ENCODE results near the gene HLA-G. TPM values are rescaled to one million over a fixed set of nuclear protein-coding genes. Genes with fewer than 3 reads are reported as not detected.
A peak's percentile ranks its signal among the peaks of the same experiment; 100 is the strongest.

Gene HLA-G
- total RNA-seq, 6 experiments from 2014 or later, result 0.20 to 2.0 TPM; not detected in 4

DNA sequence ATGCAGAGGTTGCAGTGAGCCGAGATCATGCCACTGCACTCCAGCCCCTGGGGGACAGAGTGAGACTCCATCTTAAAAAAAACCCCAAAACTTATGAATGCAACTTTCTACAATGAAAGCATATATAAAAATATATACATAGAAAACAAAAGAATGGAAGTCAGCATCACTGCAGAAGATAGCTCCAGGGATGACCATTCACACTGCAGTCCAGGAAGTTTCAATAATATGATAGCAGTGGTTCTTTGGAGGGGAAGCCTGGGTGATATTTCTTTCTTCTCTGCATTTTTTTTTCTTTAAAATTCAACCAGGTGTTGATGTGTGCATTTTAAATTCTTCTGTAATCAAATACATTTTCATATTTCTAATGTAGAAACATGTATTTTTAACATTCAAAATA, 12.3 kb downstream of the HLA-G start:
- TF ChIP-seq POLR2A (IDR thresholded peaks at IDR 0.05), result no peak
- intact Hi-C loops (cut with DNase I), result loop anchor here in 1 of 2 donors (5.0 to 10.0 kb wide), 2 partner anchors 98 to 135 kb away; no protein-coding TSS in a partner anchor
- Histone ChIP-seq H3K27ac (no peak overlapping the region), H3K36me3 (no peaks in the 10 kb centered on the region), H3K4me3 (no peak overlapping the region), H3K27me3 (peaks cover 0 to 4% of the 10 kb centered on the region in 2 donors), H3K9me3 (no peaks in the 10 kb centered on the region), H3K4me1 (no peaks in the 10 kb centered on the region)
- no peak for DNase-seq
- WGBS (ENCODE audit: insufficient coverage, low coverage, low lambda C conversion rate, missing lambda C conversion rate), result 67% methylated on average over 1 of the region's 1 CpG
- no peak for ATAC-seq

DNA sequence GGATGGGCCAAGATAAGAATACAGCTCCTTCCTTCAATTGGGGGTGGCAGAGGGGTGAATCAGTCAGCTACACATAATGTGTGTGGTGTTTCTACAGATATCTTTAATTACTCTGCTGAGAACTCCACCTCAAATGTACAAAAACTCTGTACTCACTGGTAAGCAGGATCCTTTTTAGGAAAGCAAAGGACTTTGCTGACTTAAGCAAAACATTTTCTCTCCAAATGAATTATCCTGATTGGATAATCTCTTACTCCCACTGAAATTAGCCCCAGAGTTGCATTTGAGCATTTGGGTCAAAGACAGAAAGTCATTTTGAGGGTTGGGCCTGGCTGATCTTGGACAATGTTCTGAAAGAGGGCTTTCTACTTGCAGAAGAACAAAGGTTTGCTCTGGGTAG, 13.4 kb downstream of the HLA-G start:
- Histone ChIP-seq H3K4me1 (no peaks in the 10 kb centered on the region), H3K27ac (no peak overlapping the region), H3K36me3 (no peaks in the 10 kb centered on the region), H3K4me3 (no peak overlapping the region), H3K9me3 (no peaks in the 10 kb centered on the region), H3K27me3 (peaks cover 0 to 4% of the 10 kb centered on the region in 2 donors)
- intact Hi-C loops (cut with DNase I), result no loop called here
- DNase-seq, result no peak
- ATAC-seq, result no peak
- TF ChIP-seq, protein P1, sequence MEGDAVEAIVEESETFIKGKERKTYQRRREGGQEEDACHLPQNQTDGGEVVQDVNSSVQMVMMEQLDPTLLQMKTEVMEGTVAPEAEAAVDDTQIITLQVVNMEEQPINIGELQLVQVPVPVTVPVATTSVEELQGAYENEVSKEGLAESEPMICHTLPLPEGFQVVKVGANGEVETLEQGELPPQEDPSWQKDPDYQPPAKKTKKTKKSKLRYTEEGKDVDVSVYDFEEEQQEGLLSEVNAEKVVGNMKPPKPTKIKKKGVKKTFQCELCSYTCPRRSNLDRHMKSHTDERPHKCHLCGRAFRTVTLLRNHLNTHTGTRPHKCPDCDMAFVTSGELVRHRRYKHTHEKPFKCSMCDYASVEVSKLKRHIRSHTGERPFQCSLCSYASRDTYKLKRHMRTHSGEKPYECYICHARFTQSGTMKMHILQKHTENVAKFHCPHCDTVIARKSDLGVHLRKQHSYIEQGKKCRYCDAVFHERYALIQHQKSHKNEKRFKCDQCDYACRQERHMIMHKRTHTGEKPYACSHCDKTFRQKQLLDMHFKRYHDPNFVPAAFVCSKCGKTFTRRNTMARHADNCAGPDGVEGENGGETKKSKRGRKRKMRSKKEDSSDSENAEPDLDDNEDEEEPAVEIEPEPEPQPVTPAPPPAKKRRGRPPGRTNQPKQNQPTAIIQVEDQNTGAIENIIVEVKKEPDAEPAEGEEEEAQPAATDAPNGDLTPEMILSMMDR (IDR thresholded peaks at IDR 0.05), result no peak

DNA sequence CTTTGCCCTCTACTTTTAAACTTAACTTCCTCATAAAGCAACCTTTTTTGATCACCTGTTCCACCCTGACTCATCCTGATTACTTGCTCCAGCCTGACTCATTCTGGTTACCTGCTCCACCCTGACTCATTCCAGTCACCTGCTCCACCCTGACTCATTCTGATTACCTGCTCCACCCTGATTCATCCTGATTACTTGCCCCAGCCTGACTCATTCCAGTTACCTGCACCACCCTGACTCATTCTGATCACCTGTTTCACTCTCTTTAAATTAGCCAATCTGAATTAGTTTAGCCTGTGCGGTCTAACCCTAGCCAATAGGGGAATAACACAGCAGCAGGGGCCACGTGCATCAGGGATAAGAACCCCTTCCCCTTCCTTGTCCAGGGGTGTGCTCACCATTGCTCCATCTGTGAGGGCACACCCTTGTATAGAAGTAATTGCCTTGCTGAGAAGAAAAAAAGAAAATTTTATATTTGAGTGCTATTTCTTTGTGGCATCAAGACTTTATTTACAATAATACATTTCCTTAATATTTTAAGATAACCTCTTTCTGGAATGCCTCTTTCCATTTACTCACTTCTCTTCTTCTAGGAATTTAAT, 17.9 kb downstream of the HLA-G start:
- ATAC-seq (peak in 1 of 4 donors; percentile 51), DNase-seq (no peak)
- H3K36me3 ChIP-seq, result no peaks in the 10 kb centered on the region
- H3K27ac ChIP-seq, result no peak overlapping the region
- no peak for TF ChIP-seq POLR2A (IDR thresholded peaks at IDR 0.05)
- no peaks in the 10 kb centered on the region for H3K4me1 ChIP-seq
- H3K4me3 ChIP-seq, result no peak overlapping the region
- intact Hi-C loops (cut with DNase I), result no loop called here
- H3K27me3 ChIP-seq, result peaks cover 0 to 12% of the 10 kb centered on the region in 2 donors
- H3K9me3 ChIP-seq, result no peaks in the 10 kb centered on the region
- WGBS (ENCODE audit: insufficient coverage, low coverage, low lambda C conversion rate, missing lambda C conversion rate), result 57% methylated on average over 1 of the region's 2 CpGs

DNA sequence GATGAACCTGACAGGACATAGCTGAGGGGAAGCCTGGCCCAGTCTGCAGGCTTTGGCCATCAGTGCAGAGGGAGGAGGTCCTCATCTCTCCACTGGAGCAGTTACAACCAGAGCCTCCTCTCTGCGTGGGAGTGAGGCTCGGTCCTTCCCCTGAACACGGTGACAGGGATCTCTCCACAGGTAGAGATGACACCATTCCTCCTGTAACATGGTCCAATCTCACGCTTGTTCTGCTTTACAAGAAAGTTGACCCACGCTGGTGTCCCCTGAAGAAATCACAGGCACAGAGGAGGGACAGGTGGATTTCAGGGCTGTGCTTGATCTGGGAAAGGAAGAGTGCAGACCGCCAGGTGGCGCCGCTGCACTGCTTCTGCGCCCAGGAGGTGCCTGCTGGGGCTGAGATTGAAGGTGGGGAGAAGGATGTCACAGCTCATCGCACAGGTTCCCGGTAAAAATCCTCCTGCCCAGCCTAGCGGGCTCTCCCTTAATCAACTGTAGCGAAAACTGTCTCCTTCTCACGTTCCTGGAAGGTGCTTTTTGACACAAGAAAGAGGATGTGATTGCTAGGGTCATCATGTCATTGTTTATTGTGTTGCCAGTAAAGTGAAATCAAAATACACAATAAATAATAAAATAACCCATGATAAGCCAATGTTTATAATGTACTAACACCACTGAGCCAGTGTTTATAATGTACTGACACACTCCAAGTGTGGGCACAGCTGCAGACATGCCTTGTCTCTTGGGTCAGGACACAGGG, 20.4 kb downstream of the HLA-G start:
- H3K4me3 ChIP-seq, result no peak overlapping the region
- TF ChIP-seq POLR2A (IDR thresholded peaks at IDR 0.05), result no peak
- TF ChIP-seq, protein P1 (IDR thresholded peaks at IDR 0.05), result peak; percentile 91 to 95 (median 94)
- intact Hi-C loops (cut with DNase I), result no loop called here
- no peaks in the 10 kb centered on the region for H3K4me1 ChIP-seq
- peak; percentile 96 to 98 (median 98) for ATAC-seq
- H3K27ac ChIP-seq, result no peak overlapping the region
- H3K27me3 ChIP-seq, result peaks cover 0 to 12% of the 10 kb centered on the region in 2 donors
- H3K9me3 ChIP-seq, result no peaks in the 10 kb centered on the region
- no peaks in the 10 kb centered on the region for H3K36me3 ChIP-seq
- WGBS (ENCODE audit: insufficient coverage, low coverage, low lambda C conversion rate, missing lambda C conversion rate), result 0% methylated on average over 12 of the region's 14 CpGs
- DNase-seq, result peak; percentile 78 to 84 (median 81)

DNA sequence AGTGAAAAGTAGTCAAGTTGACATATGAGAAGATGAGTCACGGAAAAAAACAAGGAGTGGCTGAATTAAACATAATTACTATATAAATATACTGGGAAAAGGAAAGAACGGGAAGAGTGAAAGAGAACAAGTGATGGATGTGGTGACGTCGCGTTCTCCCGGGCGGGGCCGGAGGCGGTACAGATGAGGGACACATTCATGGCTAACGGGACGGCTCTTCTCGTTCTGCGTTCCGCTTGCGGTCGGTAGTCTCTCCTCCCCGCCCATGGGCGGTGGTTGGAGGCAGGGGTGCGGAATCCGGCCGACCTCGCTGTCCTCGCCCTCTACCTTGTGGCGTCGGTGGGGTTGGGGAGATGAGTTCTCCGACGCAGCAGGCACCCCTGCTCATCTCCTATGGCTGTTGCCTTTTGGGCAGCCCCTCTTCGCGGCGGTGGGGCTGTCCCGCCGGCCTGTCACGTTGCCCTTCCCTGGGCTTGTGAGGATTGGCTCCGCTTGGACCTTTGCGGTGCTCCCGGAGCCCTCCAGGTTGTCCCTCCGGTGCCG, 22.5 kb downstream of the HLA-G start:
- H3K9me3 ChIP-seq, result no peaks in the 10 kb centered on the region
- no peak overlapping the region for H3K4me3 ChIP-seq
- peak in 1 of 4 donors; percentile 22 for ATAC-seq
- TF ChIP-seq, protein P1 (IDR thresholded peaks at IDR 0.05), result no peak
- TF ChIP-seq POLR2A (IDR thresholded peaks at IDR 0.05), result peak; percentile 31
- DNase-seq, result no peak
- no peaks in the 10 kb centered on the region for H3K36me3 ChIP-seq
- H3K4me1 ChIP-seq, result no peaks in the 10 kb centered on the region
- WGBS (ENCODE audit: insufficient coverage, low coverage, low lambda C conversion rate, missing lambda C conversion rate), result 6% methylated on average over 11 of the region's 38 CpGs
- intact Hi-C loops (cut with DNase I), result loop anchor here (5.0 kb wide), 3 partner anchors 62 to 167 kb away; no protein-coding TSS in a partner anchor
- H3K27me3 ChIP-seq, result peaks cover 0 to 12% of the 10 kb centered on the region in 2 donors
- H3K27ac ChIP-seq, result no peak overlapping the region
